HG03442 (cell line): Measurements from ENCODE around the gene MPP3.

Experiments used
- ATAC-seq: cut with Tn5 transposase; IDR thresholded peaks from one replicate; pipeline ENCODE4 v1.9.1; 2021; ENCODE audit warnings: mild to moderate bottlenecking, moderate library complexity; ENCODE audit not compliant: unreplicated experiment

The MPP3 gene

GRCh38 chr17:43832168-43832975, 574 bp downstream of the MPP3 start:
- no peak for ATAC-seq

GRCh38 chr17:43831633-43832032, 1.3 kb downstream of the MPP3 start:
- ATAC-seq = no peak

- no peak for ATAC-seq
Observed at GRCh38 chr17:43830510-43831140, 2.3 kb downstream of the MPP3 start.

- no peak for ATAC-seq
Observed at GRCh38 chr17:43829738-43830137, 3.2 kb downstream of the MPP3 start.

GRCh38 chr17:43827596-43827995, 5.3 kb downstream of the MPP3 start:
- no peak for ATAC-seq

- ATAC-seq = no peak
Observed at GRCh38 chr17:43826206-43826605, 6.7 kb downstream of the MPP3 start.

- no peak for ATAC-seq
Observed at GRCh38 chr17:43825567-43825966, 7.4 kb downstream of the MPP3 start.

GRCh38 chr17:43823350-43824084, 9.4 kb downstream of the MPP3 start:
- ATAC-seq = no peak

GRCh38 chr17:43822570-43823190, 10.3 kb downstream of the MPP3 start:
- ATAC-seq = no peak

- no peak for ATAC-seq
Observed at GRCh38 chr17:43820759-43821158, 12.2 kb downstream of the MPP3 start.

- ATAC-seq = no peak
Observed at GRCh38 chr17:43818966-43819365, 14.0 kb downstream of the MPP3 start.

- no peak for ATAC-seq
Observed at GRCh38 chr17:43817826-43818225, 15.1 kb downstream of the MPP3 start.

- ATAC-seq = no peak
Observed at GRCh38 chr17:43816336-43817320, 16.3 kb downstream of the MPP3 start.

GRCh38 chr17:43814714-43815113, 18.2 kb downstream of the MPP3 start:
- ATAC-seq = no peak

- no peak for ATAC-seq
Observed at GRCh38 chr17:43814026-43814425, 18.9 kb downstream of the MPP3 start.

GRCh38 chr17:43813386-43813785, 19.6 kb downstream of the MPP3 start:
- ATAC-seq = no peak

GRCh38 chr17:43812396-43813265, 20.3 kb downstream of the MPP3 start:
- no peak for ATAC-seq

GRCh38 chr17:43810823-43811222, 22.1 kb downstream of the MPP3 start:
- no peak for ATAC-seq

GRCh38 chr17:43810226-43810715, 22.7 kb downstream of the MPP3 start:
- ATAC-seq = no peak
